SK-N-SH (cell line): ENCODE results near the gene MYO1E. TPM values are rescaled to one million over a fixed set of nuclear protein-coding genes. Genes with fewer than 3 reads are reported as not detected.

Experiments used
- CTCF ChIA-PET: fragments of 300-600, 350-600 bp; formaldehyde crosslinking; extraction: SDS; loops from one replicate; lab custom pipeline; 2021; lab: Yijun Ruan, JAX
- POLR2A ChIA-PET: fragments of 350-600 bp; sonication (Branson Sonifier 250); formaldehyde crosslinking; extraction: SDS; loops from one replicate; lab custom pipeline; 2020; ENCODE audit warnings: antibody characterized with exemption, inconsistent platforms; lab: Yijun Ruan, JAX
- DNase-seq: peaks from one replicate; pipeline ENCODE4 v3.0.0; 2012
- H2AFZ ChIP-seq: fragments of 200-600 bp; sonication (generic); 2 replicates; pipeline ENCODE4 v1.8.1; 2016; ENCODE audit warnings: antibody characterized with exemption, mild to moderate bottlenecking, low read depth
- H3F3A ChIP-seq: fragments of 200-600 bp; sonication (generic); replicated peaks from 2 replicates; pipeline ENCODE3; 2016; ENCODE audit warnings: antibody characterized with exemption, mild to moderate bottlenecking; ENCODE audit not compliant: insufficient read depth
- H3K27ac ChIP-seq, 2 experiments: fragments of 200-500 bp in 1 of 2; fragments of 200-600 bp in 1 of 2; sonication (Bioruptor generic) in 1 of 2; sonication (generic), shearing (Covaris generic) in 1 of 2; 2 replicates each; pipeline versions ENCODE4 v1.5.1 to v1.6.1; 2014 to 2016; ENCODE audit warnings: low read depth in 2 of 2, inconsistent platforms in 1 of 2, low read length in 1 of 2, mild to moderate bottlenecking in 1 of 2, mixed read lengths in 1 of 2
- H3K27me3 ChIP-seq: fragments of 200-600 bp; sonication (generic), shearing (Covaris generic); 2 replicates; pipeline ENCODE4 v1.6.1; 2016; ENCODE audit warnings: mixed run types; ENCODE audit not compliant: insufficient read depth
- H3K36me3 ChIP-seq, 2 experiments: fragments of 200-500 bp in 1 of 2; fragments of 200-600 bp in 1 of 2; sonication (Bioruptor generic) in 1 of 2; sonication (generic) in 1 of 2; replicated peaks in 1 of 2; 2 replicates each; pipeline versions ENCODE3 to v1.5.1; 2014 to 2016; ENCODE audit warnings: low read length in 1 of 2, mild to moderate bottlenecking in 1 of 2; ENCODE audit not compliant: insufficient read depth in 2 of 2, control insufficient read depth in 1 of 2
- H3K4me1 ChIP-seq, 2 experiments: fragments of 200-500 bp in 1 of 2; fragments of 200-600 bp in 1 of 2; sonication (Bioruptor generic) in 1 of 2; sonication (generic), shearing (Covaris generic) in 1 of 2; 2 replicates each; pipeline versions ENCODE4 v1.5.1 to v1.6.1; 2014 to 2016; ENCODE audit warnings: low read depth in 1 of 2, low read length in 1 of 2, mixed run types in 1 of 2; ENCODE audit not compliant: insufficient read depth in 2 of 2, control insufficient read depth in 1 of 2
- H3K4me2 ChIP-seq: fragments of 200-600 bp; sonication (generic), shearing (Covaris generic); 2 replicates; pipeline ENCODE4 v1.6.1; 2017; ENCODE audit warnings: mixed run types
- H3K4me3 ChIP-seq, 2 experiments: fragments of 200-500 bp in 1 of 2; fragments of 200-600 bp in 1 of 2; sonication (Bioruptor generic) in 1 of 2; sonication (generic), shearing (Covaris generic) in 1 of 2; 2 replicates each; pipeline versions ENCODE4 v1.5.1 to v1.8.1; 2014 to 2016; ENCODE audit warnings: low read depth in 2 of 2, inconsistent platforms in 1 of 2, low read length in 1 of 2, mild to moderate bottlenecking in 1 of 2, mixed read lengths in 1 of 2, moderate library complexity in 1 of 2
- H3K79me2 ChIP-seq: fragments of 200-600 bp; sonication (generic); 2 replicates; pipeline ENCODE4 v1.8.1; 2017; ENCODE audit warnings: mild to moderate bottlenecking; ENCODE audit not compliant: insufficient read depth
- H3K9ac ChIP-seq: fragments of 200-600 bp; sonication (generic); 2 replicates; pipeline ENCODE4 v1.6.1; 2017; ENCODE audit warnings: mixed run types
- H3K9me2 ChIP-seq: fragments of 200-600 bp; sonication (generic); 2 replicates; pipeline ENCODE4 v1.6.1; 2017; ENCODE audit warnings: mixed run types
- H3K9me3 ChIP-seq: fragments of 200-600 bp; sonication (generic); 2 replicates; pipeline ENCODE4 v1.6.1; 2017; ENCODE audit warnings: mixed run types, mild to moderate bottlenecking, moderate library complexity
- H4K20me1 ChIP-seq: fragments of 200-600 bp; sonication (generic); 2 replicates; pipeline ENCODE4 v1.6.1; 2017; ENCODE audit warnings: mild to moderate bottlenecking, mixed run types; ENCODE audit not compliant: insufficient read depth
- CHD2 ChIP-seq: fragments of 150-350 bp; IDR thresholded peaks from 2 replicates; pipeline ENCODE4 v1.6.1; 2018; ENCODE audit warnings: low read length; ENCODE audit not compliant: partially characterized antibody
- ELF1 ChIP-seq: IDR thresholded peaks from 2 replicates; pipeline ENCODE4 v1.4.0; 2012
- EP300 ChIP-seq, 2 experiments: IDR thresholded peaks; 2 replicates each; pipeline versions ENCODE4 v1.4.0 to v1.6.1; 2012; ENCODE audit warnings: borderline replicate concordance in 1 of 2, low read depth in 1 of 2, low read length in 1 of 2
- EZH2phosphoT487 ChIP-seq: fragments of 200-600 bp; sonication (generic); IDR thresholded peaks from 2 replicates; pipeline ENCODE4 v1.6.1; 2017; ENCODE audit warnings: low read depth, mixed run types, mild to moderate bottlenecking, antibody characterized with exemption, moderate library complexity, borderline replicate concordance
- GABPA ChIP-seq: IDR thresholded peaks from 2 replicates; pipeline ENCODE4 v1.4.0; 2012; ENCODE audit warnings: low read depth, mild to moderate bottlenecking
- GATA2 ChIP-seq: sonication (generic); formaldehyde crosslinking; IDR thresholded peaks from 2 replicates; pipeline ENCODE4 v1.5.0; 2020; ENCODE audit warnings: mild to moderate bottlenecking, missing genetic modification reagents
- JUND ChIP-seq: IDR thresholded peaks from 2 replicates; pipeline ENCODE4 v1.4.0; 2012
- MEF2A ChIP-seq: IDR thresholded peaks from 2 replicates; pipeline ENCODE4 v1.4.0; 2012; ENCODE audit warnings: low read depth, borderline replicate concordance
- MXI1 ChIP-seq: IDR thresholded peaks from 2 replicates; pipeline ENCODE4 v1.6.1; 2012; ENCODE audit warnings: mild to moderate bottlenecking, low read depth, low read length, improper control_type of control experiment
- RCOR1 ChIP-seq: fragments of 150-350 bp; IDR thresholded peaks from 2 replicates; pipeline ENCODE4 v1.6.1; 2017; ENCODE audit warnings: antibody characterized with exemption, low read length
- RFX5 ChIP-seq: IDR thresholded peaks from 2 replicates; pipeline ENCODE4 v1.6.1; 2012; ENCODE audit warnings: mild to moderate bottlenecking, improper control_type of control experiment, low read length
- SMC3 ChIP-seq: IDR thresholded peaks from 2 replicates; pipeline ENCODE4 v1.6.1; 2012; ENCODE audit warnings: low read depth, low read length, improper control_type of control experiment
- TEAD4 ChIP-seq: IDR thresholded peaks from 2 replicates; pipeline ENCODE4 v1.4.0; 2012; ENCODE audit warnings: mild to moderate bottlenecking, borderline replicate concordance; ENCODE audit not compliant: insufficient read depth
- USF2 ChIP-seq: fragments of 150-350 bp; IDR thresholded peaks from 2 replicates; pipeline ENCODE4 v1.6.1; 2017; ENCODE audit warnings: antibody characterized with exemption, low read length, low read depth, borderline replicate concordance
- WGBS: methylation state at CpG from one replicate; pipeline ENCODE4 v1.1.6; 2017; ENCODE audit warnings: low lambda C conversion rate; 5-methylcytosine and 5-hydroxymethylcytosine counted together
- polyA plus RNA-seq, 3 experiments: library from polyadenylated mRNA; depleted of rRNA; stranded (reverse); fragments of >200 nt; gene quantifications; 2 replicates each; pipeline ENCODE4 v1.2.3, GENCODE V29; 2012
- TF ChIP-seq, protein P1 (sequence below): IDR thresholded peaks from 2 replicates; pipeline ENCODE4 v1.4.0; 2012; ENCODE audit warnings: low read depth
- TF ChIP-seq, protein P2 (sequence below): IDR thresholded peaks from 2 replicates; pipeline ENCODE4 v1.4.0; 2012; ENCODE audit warnings: low read depth, borderline replicate concordance
- TF ChIP-seq, protein P3 (sequence below): fragments of 150-350 bp; IDR thresholded peaks from 2 replicates; pipeline ENCODE4 v1.6.1; 2016; ENCODE audit warnings: mild to moderate bottlenecking, low read depth, low read length
- TF ChIP-seq, protein P4 (sequence below): IDR thresholded peaks from 2 replicates; pipeline ENCODE4; 2012
- TF ChIP-seq, protein P5 (sequence below): fragments of 200-600 bp; sonication (generic); IDR thresholded peaks from 2 replicates; pipeline ENCODE4 v1.6.1; 2017; ENCODE audit warnings: antibody characterized with exemption, mild to moderate bottlenecking, moderate library complexity
- TF ChIP-seq, protein P6 (sequence below): IDR thresholded peaks from 2 replicates; pipeline ENCODE4 v1.6.1; 2012; ENCODE audit warnings: mild to moderate bottlenecking, low read depth, low read length, moderate library complexity

Gene MYO1E
- polyA plus RNA-seq, 1 of the 3 experiments (the other 2 are of a cell fraction) = 9.7 TPM

DNA sequence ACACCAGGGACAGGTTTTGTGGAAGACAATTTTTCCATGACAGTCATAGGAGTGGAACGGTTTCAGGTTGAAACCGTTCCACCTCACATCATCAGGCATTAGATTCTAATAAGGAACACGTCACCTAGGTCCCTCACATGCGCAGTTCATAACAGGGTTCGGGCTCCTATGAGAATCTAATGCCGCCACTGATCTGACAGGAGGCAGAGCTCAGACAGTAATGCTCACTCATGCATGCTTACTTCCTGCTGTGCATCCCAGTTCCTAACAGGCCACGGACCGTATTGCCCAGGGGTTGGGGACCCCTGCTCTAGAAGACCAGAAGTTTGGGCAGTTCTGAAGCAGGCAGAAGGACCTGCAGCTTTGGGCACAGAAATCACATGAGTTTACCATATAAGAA, 61.5 kb downstream of the MYO1E start:
- peaks cover 10% of the 10 kb centered on the region for H3F3A ChIP-seq
- POLR2A ChIA-PET = no interaction called here
- H3K4me1 ChIP-seq = peaks cover 4 to 7% of the 10 kb centered on the region in 2 experiments; a peak in 2 of 4 replicates
- H2AFZ ChIP-seq = no peak overlapping the region
- H3K4me2 ChIP-seq = no peak overlapping the region
- no peak overlapping the region for H3K9ac ChIP-seq
- H3K27me3 ChIP-seq = no peaks in the 10 kb centered on the region
- DNase-seq = no peak
- CTCF ChIA-PET = interaction anchor here (0.6 kb wide), 2 partner anchors 63 to 225 kb away, joined by 3 to 4 read pairs; no protein-coding TSS in a partner anchor
- H4K20me1 ChIP-seq = no peaks in the 10 kb centered on the region
- peaks cover 45% of the 10 kb centered on the region for H3K79me2 ChIP-seq
- TF ChIP-seq, protein P1, sequence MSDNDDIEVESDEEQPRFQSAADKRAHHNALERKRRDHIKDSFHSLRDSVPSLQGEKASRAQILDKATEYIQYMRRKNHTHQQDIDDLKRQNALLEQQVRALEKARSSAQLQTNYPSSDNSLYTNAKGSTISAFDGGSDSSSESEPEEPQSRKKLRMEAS = no peak
- no peak for TF ChIP-seq GATA2 (CRISPR knock-in tag)
- TF ChIP-seq, protein P2, sequence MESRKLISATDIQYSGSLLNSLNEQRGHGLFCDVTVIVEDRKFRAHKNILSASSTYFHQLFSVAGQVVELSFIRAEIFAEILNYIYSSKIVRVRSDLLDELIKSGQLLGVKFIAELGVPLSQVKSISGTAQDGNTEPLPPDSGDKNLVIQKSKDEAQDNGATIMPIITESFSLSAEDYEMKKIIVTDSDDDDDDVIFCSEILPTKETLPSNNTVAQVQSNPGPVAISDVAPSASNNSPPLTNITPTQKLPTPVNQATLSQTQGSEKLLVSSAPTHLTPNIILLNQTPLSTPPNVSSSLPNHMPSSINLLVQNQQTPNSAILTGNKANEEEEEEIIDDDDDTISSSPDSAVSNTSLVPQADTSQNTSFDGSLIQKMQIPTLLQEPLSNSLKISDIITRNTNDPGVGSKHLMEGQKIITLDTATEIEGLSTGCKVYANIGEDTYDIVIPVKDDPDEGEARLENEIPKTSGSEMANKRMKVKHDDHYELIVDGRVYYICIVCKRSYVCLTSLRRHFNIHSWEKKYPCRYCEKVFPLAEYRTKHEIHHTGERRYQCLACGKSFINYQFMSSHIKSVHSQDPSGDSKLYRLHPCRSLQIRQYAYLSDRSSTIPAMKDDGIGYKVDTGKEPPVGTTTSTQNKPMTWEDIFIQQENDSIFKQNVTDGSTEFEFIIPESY = no peak
- no peak for TF ChIP-seq RCOR1
- TF ChIP-seq, protein P3, sequence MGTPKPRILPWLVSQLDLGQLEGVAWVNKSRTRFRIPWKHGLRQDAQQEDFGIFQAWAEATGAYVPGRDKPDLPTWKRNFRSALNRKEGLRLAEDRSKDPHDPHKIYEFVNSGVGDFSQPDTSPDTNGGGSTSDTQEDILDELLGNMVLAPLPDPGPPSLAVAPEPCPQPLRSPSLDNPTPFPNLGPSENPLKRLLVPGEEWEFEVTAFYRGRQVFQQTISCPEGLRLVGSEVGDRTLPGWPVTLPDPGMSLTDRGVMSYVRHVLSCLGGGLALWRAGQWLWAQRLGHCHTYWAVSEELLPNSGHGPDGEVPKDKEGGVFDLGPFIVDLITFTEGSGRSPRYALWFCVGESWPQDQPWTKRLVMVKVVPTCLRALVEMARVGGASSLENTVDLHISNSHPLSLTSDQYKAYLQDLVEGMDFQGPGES = no peak
- no peak for TF ChIP-seq GABPA
- no peak for TF ChIP-seq EZH2phosphoT487
- TF ChIP-seq MEF2A = no peak
- TF ChIP-seq TEAD4 = no peak
- no peak for TF ChIP-seq USF2
- no peak for TF ChIP-seq SMC3
- TF ChIP-seq JUND = no peak
- TF ChIP-seq, protein P4, sequence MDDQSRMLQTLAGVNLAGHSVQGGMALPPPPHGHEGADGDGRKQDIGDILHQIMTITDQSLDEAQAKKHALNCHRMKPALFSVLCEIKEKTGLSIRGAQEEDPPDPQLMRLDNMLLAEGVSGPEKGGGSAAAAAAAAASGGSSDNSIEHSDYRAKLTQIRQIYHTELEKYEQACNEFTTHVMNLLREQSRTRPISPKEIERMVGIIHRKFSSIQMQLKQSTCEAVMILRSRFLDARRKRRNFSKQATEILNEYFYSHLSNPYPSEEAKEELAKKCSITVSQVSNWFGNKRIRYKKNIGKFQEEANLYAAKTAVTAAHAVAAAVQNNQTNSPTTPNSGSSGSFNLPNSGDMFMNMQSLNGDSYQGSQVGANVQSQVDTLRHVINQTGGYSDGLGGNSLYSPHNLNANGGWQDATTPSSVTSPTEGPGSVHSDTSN = no peak
- TF ChIP-seq, protein P5, sequence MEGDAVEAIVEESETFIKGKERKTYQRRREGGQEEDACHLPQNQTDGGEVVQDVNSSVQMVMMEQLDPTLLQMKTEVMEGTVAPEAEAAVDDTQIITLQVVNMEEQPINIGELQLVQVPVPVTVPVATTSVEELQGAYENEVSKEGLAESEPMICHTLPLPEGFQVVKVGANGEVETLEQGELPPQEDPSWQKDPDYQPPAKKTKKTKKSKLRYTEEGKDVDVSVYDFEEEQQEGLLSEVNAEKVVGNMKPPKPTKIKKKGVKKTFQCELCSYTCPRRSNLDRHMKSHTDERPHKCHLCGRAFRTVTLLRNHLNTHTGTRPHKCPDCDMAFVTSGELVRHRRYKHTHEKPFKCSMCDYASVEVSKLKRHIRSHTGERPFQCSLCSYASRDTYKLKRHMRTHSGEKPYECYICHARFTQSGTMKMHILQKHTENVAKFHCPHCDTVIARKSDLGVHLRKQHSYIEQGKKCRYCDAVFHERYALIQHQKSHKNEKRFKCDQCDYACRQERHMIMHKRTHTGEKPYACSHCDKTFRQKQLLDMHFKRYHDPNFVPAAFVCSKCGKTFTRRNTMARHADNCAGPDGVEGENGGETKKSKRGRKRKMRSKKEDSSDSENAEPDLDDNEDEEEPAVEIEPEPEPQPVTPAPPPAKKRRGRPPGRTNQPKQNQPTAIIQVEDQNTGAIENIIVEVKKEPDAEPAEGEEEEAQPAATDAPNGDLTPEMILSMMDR = no peak
- TF ChIP-seq MXI1 = no peak
- TF ChIP-seq ELF1 = no peak
- TF ChIP-seq, protein P6, sequence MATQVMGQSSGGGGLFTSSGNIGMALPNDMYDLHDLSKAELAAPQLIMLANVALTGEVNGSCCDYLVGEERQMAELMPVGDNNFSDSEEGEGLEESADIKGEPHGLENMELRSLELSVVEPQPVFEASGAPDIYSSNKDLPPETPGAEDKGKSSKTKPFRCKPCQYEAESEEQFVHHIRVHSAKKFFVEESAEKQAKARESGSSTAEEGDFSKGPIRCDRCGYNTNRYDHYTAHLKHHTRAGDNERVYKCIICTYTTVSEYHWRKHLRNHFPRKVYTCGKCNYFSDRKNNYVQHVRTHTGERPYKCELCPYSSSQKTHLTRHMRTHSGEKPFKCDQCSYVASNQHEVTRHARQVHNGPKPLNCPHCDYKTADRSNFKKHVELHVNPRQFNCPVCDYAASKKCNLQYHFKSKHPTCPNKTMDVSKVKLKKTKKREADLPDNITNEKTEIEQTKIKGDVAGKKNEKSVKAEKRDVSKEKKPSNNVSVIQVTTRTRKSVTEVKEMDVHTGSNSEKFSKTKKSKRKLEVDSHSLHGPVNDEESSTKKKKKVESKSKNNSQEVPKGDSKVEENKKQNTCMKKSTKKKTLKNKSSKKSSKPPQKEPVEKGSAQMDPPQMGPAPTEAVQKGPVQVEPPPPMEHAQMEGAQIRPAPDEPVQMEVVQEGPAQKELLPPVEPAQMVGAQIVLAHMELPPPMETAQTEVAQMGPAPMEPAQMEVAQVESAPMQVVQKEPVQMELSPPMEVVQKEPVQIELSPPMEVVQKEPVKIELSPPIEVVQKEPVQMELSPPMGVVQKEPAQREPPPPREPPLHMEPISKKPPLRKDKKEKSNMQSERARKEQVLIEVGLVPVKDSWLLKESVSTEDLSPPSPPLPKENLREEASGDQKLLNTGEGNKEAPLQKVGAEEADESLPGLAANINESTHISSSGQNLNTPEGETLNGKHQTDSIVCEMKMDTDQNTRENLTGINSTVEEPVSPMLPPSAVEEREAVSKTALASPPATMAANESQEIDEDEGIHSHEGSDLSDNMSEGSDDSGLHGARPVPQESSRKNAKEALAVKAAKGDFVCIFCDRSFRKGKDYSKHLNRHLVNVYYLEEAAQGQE = no peak
- TF ChIP-seq CHD2 = no peak
- TF ChIP-seq RFX5 = no peak
- TF ChIP-seq EP300 (IDR thresholded peaks at IDR 0.05; ENCODE audit: borderline replicate concordance in 1 of 2, low read depth in 1 of 2, low read length in 1 of 2) = no peak
- H3K9me2 ChIP-seq = no peaks in the 10 kb centered on the region
- no peaks in the 10 kb centered on the region for H3K9me3 ChIP-seq
- no peak overlapping the region for H3K4me3 ChIP-seq
- WGBS = 94% methylated on average over 6 of the region's 8 CpGs
- H3K36me3 ChIP-seq = no peaks in the 10 kb centered on the region
- no peak overlapping the region for H3K27ac ChIP-seq
